OCI-LY1 (cell line): Measurements from ENCODE around the gene ZNF385C.
"Not testable (repeated sequence)": the region's sequence is repeated elsewhere in the genome, so short reads cannot be mapped to it uniquely, and the experiment has no call there.

Experiments
- H2AFZ ChIP-seq: fragments of 200-600 bp; sonication (generic), shearing (Covaris generic); 2 replicates; pipeline ENCODE4 v1.6.0; 2014; ENCODE audit warnings: antibody characterized with exemption, mild to moderate bottlenecking, low read length
- H3F3A ChIP-seq: fragments of 200-600 bp; sonication (generic), shearing (Covaris generic); 2 replicates; pipeline ENCODE4 v1.6.0; 2014; ENCODE audit warnings: mild to moderate bottlenecking, antibody characterized with exemption, low read length, moderate library complexity; ENCODE audit not compliant: insufficient read depth
- H3K27ac ChIP-seq: fragments of 200-600 bp; sonication (generic); 2 replicates; pipeline ENCODE4 v1.5.1; 2014; ENCODE audit warnings: low read length, mixed run types, mild to moderate bottlenecking, low read depth; ENCODE audit not compliant: poor library complexity, severe bottlenecking
- H3K27me3 ChIP-seq: fragments of 200-600 bp; sonication (generic); 2 replicates; pipeline ENCODE4 v1.6.0; 2014; ENCODE audit warnings: antibody characterized with exemption, mild to moderate bottlenecking, low read length, moderate library complexity; ENCODE audit not compliant: insufficient read depth
- H3K36me3 ChIP-seq: fragments of 200-600 bp; sonication (generic); 2 replicates; pipeline ENCODE4 v1.6.1; 2014; ENCODE audit warnings: mild to moderate bottlenecking, antibody characterized with exemption, low read length, moderate library complexity, mixed read lengths; ENCODE audit not compliant: insufficient read depth
- H3K4me1 ChIP-seq: fragments of 200-600 bp; sonication (generic); 2 replicates; pipeline ENCODE4 v1.5.1; 2014; ENCODE audit warnings: mild to moderate bottlenecking, low read length, moderate library complexity; ENCODE audit not compliant: insufficient read depth, severe bottlenecking
- H3K4me2 ChIP-seq: fragments of 200-600 bp; sonication (generic), shearing (Covaris generic); 2 replicates; pipeline ENCODE4 v1.6.1; 2014; ENCODE audit warnings: low read length
- H3K4me3 ChIP-seq: fragments of 200-600 bp; sonication (generic); 2 replicates; pipeline ENCODE4 v1.5.1; 2014; ENCODE audit warnings: low read length, low read depth, mild to moderate bottlenecking, mixed read lengths; ENCODE audit not compliant: poor library complexity, severe bottlenecking
- H3K79me2 ChIP-seq: fragments of 200-600 bp; shearing (Covaris generic); 2 replicates; pipeline ENCODE4 v1.6.1; 2016; ENCODE audit warnings: mixed run types, low read length, mixed read lengths; ENCODE audit not compliant: insufficient read depth
- H3K9ac ChIP-seq: fragments of 200-600 bp; sonication (generic), shearing (Covaris generic); 2 replicates; pipeline ENCODE4 v1.6.1; 2014; ENCODE audit warnings: mild to moderate bottlenecking, low read length, mixed read lengths
- H3K9me2 ChIP-seq: fragments of 200-600 bp; sonication (generic), shearing (Covaris generic); 2 replicates; pipeline ENCODE4 v1.6.1; 2014; ENCODE audit warnings: low read depth, mild to moderate bottlenecking, low read length, mixed read lengths
- H3K9me3 ChIP-seq: fragments of 200-600 bp; shearing (Covaris generic); 2 replicates; pipeline ENCODE4 v1.6.1; 2014; ENCODE audit warnings: low read length, mixed read lengths
- H4K20me1 ChIP-seq: fragments of 200-600 bp; sonication (generic), shearing (Covaris generic); 2 replicates; pipeline ENCODE4 v1.6.0; 2016; ENCODE audit warnings: mild to moderate bottlenecking, low read length; ENCODE audit not compliant: insufficient read depth
- EZH2 ChIP-seq: fragments of 200-600 bp; sonication (generic), shearing (Covaris generic); IDR thresholded peaks from 2 replicates; pipeline ENCODE4 v1.8.0; 2017; ENCODE audit warnings: borderline replicate concordance, mixed run types, mild to moderate bottlenecking, antibody characterized with exemption, low read length, moderate library complexity, mixed read lengths
- TF ChIP-seq, protein P1 (sequence below): fragments of 200-600 bp; sonication (generic), shearing (Covaris generic); IDR thresholded peaks from 2 replicates; pipeline ENCODE4 v1.5.1; 2017; ENCODE audit warnings: mild to moderate bottlenecking, antibody characterized with exemption, low read length, moderate library complexity, mixed read lengths

The ZNF385C gene

DNA sequence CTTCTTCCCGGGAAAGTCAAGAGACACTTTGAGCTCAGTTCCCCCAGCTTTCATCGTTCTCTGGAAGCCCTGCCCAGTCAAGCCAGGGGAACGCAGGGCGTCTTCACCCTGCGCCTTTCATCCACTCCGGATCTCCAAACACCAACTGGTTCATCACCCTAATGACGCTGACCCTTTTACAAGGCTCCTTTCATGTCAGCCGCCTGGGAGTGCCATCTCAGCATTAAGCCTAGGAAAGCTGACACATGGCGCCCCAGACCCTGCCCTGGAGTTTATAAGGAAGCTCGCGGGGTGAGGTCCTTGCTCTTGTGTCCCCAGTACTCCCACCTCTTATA lies 80.4 kb downstream of the ZNF385C start:
- Histone ChIP-seq H3K9me2 (no peaks in the 10 kb centered on the region), H3K9me3 (no peaks in the 10 kb centered on the region), H3F3A (no peaks in the 10 kb centered on the region), H3K4me3 (peak overlapping the region; percentile 93), H3K4me1 (peaks cover 45% of the 10 kb centered on the region), H3K36me3 (peaks cover 20% of the 10 kb centered on the region; the same call in 1 of the 2 replicates), H2AFZ (no peak overlapping the region), H3K27ac (peak overlapping the region; percentile 37), H4K20me1 (no peaks in the 10 kb centered on the region), H3K4me2 (peak overlapping the region; percentile 90), H3K27me3 (no peaks in the 10 kb centered on the region), H3K79me2 (peaks cover 45% of the 10 kb centered on the region), H3K9ac (peak overlapping the region; percentile 94)
- no peak for TF ChIP-seq EZH2
- TF ChIP-seq, protein P1, sequence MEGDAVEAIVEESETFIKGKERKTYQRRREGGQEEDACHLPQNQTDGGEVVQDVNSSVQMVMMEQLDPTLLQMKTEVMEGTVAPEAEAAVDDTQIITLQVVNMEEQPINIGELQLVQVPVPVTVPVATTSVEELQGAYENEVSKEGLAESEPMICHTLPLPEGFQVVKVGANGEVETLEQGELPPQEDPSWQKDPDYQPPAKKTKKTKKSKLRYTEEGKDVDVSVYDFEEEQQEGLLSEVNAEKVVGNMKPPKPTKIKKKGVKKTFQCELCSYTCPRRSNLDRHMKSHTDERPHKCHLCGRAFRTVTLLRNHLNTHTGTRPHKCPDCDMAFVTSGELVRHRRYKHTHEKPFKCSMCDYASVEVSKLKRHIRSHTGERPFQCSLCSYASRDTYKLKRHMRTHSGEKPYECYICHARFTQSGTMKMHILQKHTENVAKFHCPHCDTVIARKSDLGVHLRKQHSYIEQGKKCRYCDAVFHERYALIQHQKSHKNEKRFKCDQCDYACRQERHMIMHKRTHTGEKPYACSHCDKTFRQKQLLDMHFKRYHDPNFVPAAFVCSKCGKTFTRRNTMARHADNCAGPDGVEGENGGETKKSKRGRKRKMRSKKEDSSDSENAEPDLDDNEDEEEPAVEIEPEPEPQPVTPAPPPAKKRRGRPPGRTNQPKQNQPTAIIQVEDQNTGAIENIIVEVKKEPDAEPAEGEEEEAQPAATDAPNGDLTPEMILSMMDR = no peak

DNA sequence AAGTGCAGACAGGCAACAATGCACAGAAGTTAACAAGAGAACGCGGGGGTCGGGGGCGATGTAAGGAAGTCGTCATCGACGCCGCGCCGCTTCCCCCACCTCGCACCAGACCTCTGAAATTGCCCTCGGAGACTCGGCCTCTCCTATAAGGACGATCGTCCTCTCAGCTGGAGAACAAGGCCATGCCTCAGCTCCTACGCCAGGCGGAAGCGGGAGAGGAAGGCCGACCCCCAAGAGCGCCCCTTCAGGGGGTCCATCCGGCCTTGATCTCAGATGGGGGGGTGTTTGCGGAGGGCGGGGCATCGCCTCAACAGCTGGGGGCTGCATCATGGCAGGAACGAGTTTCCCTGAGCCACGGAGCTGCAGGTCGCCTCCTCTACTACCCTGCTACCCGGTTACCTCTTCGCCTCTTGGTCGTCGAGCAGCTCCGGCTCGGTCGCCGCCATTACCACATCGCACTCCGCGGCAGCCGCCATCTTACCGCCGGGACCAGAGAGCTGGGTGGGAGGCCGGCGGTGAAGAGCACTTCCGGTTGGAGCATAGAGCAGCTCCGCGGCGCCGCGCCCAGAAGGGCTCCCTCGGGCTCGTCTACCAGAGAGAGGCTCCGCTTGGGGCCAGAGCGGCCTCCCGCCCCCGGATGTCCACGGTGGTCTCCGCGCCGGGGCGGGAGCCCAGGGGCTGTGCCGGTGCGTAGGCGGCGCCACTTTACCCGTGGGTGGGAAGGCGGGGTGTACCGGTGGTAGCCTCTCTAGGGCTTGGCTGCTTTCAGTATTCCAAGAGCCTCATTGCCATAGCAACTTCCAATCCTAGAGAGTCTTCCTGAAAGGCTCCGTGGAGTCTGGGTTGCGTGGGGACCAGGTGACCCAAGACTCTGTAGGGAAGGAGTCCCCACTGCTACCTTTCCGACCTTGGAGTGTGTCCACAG lies 81.1 kb downstream of the ZNF385C start, which contains the start of gene DNAJC7:
Gene DNAJC7, minus strand, starts transcription at position 499 of the 925 bp plus-strand sequence. Its CDS starts 23 bp downstream, at position 476.
- H3K4me1 ChIP-seq = peaks cover 45% of the 10 kb centered on the region
- H3K27ac ChIP-seq = peak within 1 kb of the TSS; percentile 80
- peaks cover 14% of the 10 kb centered on the region; the same call in 1 of the 2 replicates for H3K36me3 ChIP-seq
- no peaks in the 10 kb centered on the region for H3F3A ChIP-seq
- H3K9me2 ChIP-seq = no peaks in the 10 kb centered on the region
- no peak within 1 kb of the TSS for H2AFZ ChIP-seq
- H3K4me2 ChIP-seq = peak within 1 kb of the TSS; percentile 90
- TF ChIP-seq, protein P1 = no peak
- TF ChIP-seq EZH2 = no peak
- H3K9ac ChIP-seq = peak within 1 kb of the TSS; percentile 94
- H3K9me3 ChIP-seq = no peaks in the 10 kb centered on the region
- no peaks in the 10 kb centered on the region for H4K20me1 ChIP-seq
- peak within 1 kb of the TSS; percentile 93 for H3K4me3 ChIP-seq
- no peaks in the 10 kb centered on the region for H3K27me3 ChIP-seq
- peaks cover 51% of the 10 kb centered on the region for H3K79me2 ChIP-seq

- no peaks in the 10 kb centered on the region for H4K20me1 ChIP-seq
- H3K4me1 ChIP-seq = peaks cover 44% of the 10 kb centered on the region
- H3K27ac ChIP-seq = peak overlapping the region; percentile 80
- no peaks in the 10 kb centered on the region for H3K27me3 ChIP-seq
- H2AFZ ChIP-seq = no peak overlapping the region
- H3F3A ChIP-seq = no peaks in the 10 kb centered on the region
- TF ChIP-seq, protein P1 = no peak
- TF ChIP-seq EZH2 = no peak
- H3K9me2 ChIP-seq = no peaks in the 10 kb centered on the region
- peak overlapping the region; percentile 93 for H3K4me3 ChIP-seq
- peaks cover 59% of the 10 kb centered on the region for H3K79me2 ChIP-seq
- peak overlapping the region; percentile 90 for H3K4me2 ChIP-seq
- H3K9me3 ChIP-seq = no peaks in the 10 kb centered on the region
- H3K36me3 ChIP-seq = peaks cover 15% of the 10 kb centered on the region; the same call in 1 of the 2 replicates
- peak overlapping the region; percentile 94 for H3K9ac ChIP-seq
Observed at GRCh38 chr17:42016411-42016831, 81.9 kb downstream of the ZNF385C start.

- not testable (repeated sequence) for H3K4me3 ChIP-seq, H3K9me2 ChIP-seq, H3K27me3 ChIP-seq, H3K4me2 ChIP-seq, H3K27ac ChIP-seq, H3F3A ChIP-seq, H3K9ac ChIP-seq, H2AFZ ChIP-seq, H3K9me3 ChIP-seq, H4K20me1 ChIP-seq
- H3K4me1 ChIP-seq = peaks cover 29% of the 10 kb centered on the region
- peaks cover 33% of the 10 kb centered on the region; the same call in 1 of the 2 replicates for H3K36me3 ChIP-seq
- H3K79me2 ChIP-seq = peaks cover 83% of the 10 kb centered on the region
Observed at GRCh38 chr17:42013740-42014139, 84.5 kb downstream of the ZNF385C start.

- H3K4me2 ChIP-seq, H3K9me3 ChIP-seq, H4K20me1 ChIP-seq, H3K27me3 ChIP-seq, H3K9me2 ChIP-seq, H3K27ac ChIP-seq, H3K9ac ChIP-seq, H2AFZ ChIP-seq, H3K4me3 ChIP-seq, H3F3A ChIP-seq: not testable (repeated sequence)
- peaks cover 20% of the 10 kb centered on the region for H3K4me1 ChIP-seq
- H3K79me2 ChIP-seq = peaks cover 95% of the 10 kb centered on the region
- peaks cover 35% of the 10 kb centered on the region; the same call in 1 of the 2 replicates for H3K36me3 ChIP-seq
Observed at GRCh38 chr17:42012363-42012762, 85.9 kb downstream of the ZNF385C start.
